ENCODE results near the gene PREX1.

DNA sequence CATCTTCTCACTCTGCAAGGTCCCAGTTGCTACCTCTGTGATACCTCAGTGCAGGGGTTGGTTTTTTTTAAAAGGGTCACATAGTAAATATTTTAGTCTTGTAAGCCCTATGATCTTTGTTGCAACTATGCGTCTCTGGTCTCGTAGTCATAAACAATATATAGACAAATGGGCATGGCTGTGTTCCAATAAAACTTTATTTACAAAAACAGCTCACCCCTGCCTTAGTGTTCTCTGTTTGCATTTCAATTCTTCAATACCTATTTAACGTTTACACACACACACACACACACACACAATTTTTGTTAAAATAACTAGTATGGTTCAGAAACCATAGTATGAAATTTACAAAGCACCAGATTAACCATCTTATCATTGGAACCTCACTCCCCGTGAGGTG is 216.8 kb downstream of the PREX1 start:
- TF ChIP-seq, protein P1, sequence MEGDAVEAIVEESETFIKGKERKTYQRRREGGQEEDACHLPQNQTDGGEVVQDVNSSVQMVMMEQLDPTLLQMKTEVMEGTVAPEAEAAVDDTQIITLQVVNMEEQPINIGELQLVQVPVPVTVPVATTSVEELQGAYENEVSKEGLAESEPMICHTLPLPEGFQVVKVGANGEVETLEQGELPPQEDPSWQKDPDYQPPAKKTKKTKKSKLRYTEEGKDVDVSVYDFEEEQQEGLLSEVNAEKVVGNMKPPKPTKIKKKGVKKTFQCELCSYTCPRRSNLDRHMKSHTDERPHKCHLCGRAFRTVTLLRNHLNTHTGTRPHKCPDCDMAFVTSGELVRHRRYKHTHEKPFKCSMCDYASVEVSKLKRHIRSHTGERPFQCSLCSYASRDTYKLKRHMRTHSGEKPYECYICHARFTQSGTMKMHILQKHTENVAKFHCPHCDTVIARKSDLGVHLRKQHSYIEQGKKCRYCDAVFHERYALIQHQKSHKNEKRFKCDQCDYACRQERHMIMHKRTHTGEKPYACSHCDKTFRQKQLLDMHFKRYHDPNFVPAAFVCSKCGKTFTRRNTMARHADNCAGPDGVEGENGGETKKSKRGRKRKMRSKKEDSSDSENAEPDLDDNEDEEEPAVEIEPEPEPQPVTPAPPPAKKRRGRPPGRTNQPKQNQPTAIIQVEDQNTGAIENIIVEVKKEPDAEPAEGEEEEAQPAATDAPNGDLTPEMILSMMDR (conservative IDR thresholded peaks at IDR 0.05 in 1 of 2, IDR thresholded peaks at IDR 0.05 in 1 of 2; ENCODE audit: low read depth in 1 of 2, low read length in 2 of 2): no peak
- TF ChIP-seq EZH2 (IDR thresholded peaks at IDR 0.05; ENCODE audit: low read length, missing control alignments): no peak

All from fibroblast of lung (primary cell).